Measurements from ENCODE around the gene BOLA1. TPM values are rescaled to one million over a fixed set of nuclear protein-coding genes. Genes with fewer than 3 reads are reported as not detected.
"Not testable (repeated sequence)": the region's sequence is repeated elsewhere in the genome, so short reads cannot be mapped to it uniquely, and the experiment has no call there.

The BOLA1 gene
- total RNA-seq (2014; rRNA removed; shearing (Covaris generic)), result 5.9 and 10.3 TPM in 2 replicates

DNA sequence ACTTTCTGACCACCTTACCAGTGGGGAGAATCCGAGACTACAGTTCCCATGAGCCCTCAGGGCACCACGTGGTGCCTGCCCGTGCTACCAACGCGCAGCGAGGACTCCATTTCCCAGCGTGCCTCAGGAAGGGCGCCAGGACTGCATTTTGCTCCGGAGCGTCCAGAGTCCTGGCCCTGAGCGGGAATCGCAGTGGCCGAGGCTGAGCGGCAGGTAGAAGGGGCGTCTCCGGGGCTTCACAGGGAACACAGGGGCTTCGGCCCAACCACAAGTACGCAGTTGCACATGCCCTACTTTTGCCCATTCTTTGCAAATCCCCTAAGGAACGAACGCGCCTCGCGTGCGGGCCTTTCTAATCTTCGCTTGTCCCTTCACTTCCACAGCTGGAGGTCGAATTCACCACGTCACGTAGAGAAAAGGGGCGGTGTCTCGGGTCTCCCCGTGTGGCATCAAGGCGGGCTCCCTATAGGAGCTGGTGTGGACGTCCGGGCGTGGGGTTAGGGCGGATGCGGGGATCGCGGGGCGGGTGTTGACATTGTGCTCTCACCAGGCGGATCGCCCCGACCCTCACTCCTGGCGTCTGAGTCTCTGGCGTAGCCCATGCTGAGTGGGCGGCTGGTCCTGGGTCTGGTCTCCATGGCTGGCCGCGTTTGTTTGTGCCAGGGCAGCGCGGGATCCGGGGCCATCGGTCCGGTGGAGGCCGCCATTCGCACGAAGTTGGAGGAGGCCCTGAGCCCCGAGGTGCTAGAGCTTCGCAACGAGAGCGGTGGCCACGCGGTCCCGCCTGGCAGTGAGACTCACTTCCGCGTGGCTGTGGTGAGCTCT, at the start of gene BOLA1:
Gene BOLA1, plus strand, starts transcription at position 109 of the 825 bp plus-strand sequence. Its CDS starts 492 bp downstream, at position 601.
- peak; percentile 88 for DNase-seq (ENCODE audit: low read depth)

DNA sequence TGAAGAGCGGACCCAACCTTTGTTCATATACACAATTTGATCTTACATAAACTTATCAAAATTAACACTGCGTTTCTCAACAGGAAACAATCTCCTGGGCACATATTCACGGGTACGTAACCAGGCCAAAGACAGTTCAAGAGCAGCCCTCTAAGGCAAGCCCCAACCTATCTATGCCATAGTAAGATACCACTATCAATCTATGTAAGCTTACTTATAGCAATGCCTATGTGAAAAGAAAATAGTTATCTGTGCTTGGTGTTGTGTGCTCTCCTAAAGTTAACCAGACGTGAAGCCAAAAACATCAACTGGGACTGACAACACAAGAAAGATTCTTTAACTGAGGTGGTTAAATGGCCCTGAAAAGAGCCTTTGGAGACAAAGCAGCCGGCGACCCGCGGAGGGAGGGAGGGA, 49.4 kb upstream of the BOLA1 start:
- DNase-seq (ENCODE audit: low read depth), result peak; percentile 15

DNA sequence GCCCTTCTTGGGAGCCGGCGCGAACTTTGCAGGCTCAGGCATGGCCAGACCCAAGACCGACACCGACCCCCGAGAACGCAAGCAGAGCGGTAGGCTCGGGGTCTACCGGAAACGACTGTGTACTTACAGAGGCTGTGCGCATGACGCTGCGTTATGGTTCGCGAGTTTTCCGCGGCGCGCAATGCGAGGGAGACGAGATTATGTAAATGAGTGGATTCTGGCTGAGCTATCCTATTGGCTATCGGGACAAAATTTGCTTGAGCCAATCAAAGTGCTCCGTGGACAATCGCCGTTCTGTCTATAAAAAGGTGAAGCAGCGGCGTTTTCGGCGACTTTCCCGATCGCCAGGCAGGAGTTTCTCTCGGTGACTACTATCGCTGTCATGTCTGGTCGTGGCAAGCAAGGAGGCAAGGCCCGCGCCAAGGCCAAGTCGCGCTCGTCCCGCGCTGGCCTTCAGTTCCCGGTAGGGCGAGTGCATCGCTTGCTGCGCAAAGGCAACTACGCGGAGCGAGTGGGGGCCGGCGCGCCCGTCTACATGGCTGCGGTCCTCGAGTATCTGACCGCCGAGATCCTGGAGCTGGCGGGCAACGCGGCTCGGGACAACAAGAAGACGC, 48.5 kb upstream of the BOLA1 start:
- DNase-seq (ENCODE audit: low read depth), result not testable (repeated sequence)

DNA sequence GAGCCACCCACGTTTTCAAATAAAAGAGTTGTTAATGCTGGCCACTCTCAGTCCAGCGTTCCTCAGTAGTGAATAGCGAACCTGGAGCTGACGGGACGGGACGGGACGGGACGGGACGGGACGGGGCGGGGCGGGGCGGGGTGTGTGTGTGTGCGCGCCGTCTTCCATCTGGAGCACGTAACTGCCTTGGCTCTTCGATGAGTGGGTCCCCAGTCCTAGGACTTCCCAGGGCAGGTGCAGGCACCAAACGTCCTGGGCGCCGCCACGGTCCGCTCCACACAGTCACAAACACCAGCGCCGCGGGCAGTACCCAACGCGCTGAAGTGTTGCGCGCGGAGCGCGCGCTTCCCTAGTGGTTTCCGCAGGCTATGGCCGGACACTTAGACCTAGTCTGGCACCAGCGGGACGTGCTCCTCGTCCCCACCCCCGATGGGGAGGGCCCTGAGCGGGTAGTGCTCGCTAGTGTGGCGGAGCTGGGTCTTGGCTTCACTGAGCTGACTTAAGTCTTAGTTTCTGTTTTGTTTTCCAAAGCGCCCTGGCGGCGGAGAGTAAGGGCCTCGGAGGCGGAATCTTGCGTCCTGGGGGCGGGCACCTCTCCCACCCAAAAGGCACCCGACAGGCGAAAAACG, 47.7 kb upstream of the BOLA1 start:
- DNase-seq (ENCODE audit: low read depth), result not testable (repeated sequence)

DNA sequence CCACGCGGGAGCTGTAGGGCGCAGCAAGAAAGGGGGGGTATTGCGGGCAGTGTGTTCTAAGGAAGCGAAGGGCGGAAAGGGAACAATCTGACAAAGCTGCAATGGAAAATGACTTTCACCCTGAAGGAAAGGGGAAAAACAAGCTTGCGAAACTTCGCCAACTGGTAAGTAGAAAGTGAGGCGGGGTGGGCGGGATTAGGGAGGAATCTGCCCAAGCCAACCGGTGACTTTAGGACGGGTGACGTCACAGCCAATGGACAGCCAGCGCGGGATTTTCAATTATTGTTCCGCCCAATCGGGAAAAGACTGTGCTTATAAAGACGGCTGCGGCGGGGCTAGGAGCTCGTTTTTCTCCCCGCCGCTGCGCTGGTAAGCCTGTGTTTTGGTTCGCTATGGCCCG, 47.1 kb upstream of the BOLA1 start:
- not testable (repeated sequence) for DNase-seq (ENCODE audit: low read depth)

DNA sequence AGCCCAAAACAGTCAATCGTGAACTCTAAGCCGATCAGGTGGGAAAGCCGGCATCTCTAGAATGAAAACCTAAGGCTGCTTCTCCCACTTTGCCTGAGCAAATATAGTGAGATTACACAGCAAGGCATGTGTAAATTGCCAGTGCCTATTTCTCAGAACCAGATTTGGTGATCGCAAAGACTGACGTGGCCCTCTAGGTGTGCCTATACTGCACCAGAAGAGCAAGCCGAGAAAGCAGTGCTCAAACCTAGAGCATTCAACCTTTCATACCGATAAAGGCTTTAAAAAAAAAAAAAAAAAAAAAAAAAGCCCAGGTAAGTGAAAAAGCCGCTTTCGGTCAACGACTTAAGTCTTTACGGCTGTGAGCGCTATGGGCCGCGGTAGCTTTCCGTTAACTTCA, 39.1 kb upstream of the BOLA1 start:
- DNase-seq (ENCODE audit: low read depth), result not testable (repeated sequence)

DNA sequence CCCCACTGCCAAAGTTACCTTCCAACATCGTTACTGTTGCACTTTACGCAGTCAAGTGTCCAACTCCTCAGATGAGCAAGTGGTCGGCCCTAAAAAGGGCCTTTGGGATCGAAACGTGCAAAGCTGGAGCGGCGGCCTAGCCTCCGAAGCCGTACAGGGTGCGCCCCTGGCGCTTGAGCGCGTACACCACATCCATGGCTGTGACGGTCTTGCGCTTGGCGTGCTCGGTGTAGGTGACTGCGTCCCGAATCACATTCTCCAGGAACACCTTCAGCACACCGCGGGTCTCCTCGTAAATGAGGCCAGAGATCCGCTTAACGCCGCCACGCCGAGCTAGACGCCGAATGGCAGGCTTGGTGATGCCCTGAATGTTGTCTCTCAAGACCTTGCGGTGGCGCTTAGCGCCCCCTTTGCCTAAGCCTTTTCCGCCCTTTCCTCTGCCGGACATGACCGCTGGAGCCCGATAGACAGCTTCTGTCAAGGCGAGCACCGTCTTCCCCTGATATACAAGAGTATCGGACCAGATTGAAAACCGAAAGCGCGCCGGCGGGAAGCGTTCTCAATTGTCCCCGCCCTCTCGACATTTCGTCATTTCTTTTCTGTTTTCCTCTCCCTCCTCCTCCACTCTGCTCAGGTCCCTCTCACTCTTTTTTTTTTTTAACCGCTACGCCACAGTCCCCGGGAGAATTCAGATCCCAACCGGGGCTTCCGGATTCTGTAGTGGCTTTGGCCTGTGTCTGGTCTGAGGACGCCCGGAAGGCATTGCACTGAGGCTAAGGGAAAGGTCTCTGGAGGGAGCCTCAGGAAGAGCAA, 38.5 kb upstream of the BOLA1 start:
- DNase-seq (ENCODE audit: low read depth), result not testable (repeated sequence)

DNA sequence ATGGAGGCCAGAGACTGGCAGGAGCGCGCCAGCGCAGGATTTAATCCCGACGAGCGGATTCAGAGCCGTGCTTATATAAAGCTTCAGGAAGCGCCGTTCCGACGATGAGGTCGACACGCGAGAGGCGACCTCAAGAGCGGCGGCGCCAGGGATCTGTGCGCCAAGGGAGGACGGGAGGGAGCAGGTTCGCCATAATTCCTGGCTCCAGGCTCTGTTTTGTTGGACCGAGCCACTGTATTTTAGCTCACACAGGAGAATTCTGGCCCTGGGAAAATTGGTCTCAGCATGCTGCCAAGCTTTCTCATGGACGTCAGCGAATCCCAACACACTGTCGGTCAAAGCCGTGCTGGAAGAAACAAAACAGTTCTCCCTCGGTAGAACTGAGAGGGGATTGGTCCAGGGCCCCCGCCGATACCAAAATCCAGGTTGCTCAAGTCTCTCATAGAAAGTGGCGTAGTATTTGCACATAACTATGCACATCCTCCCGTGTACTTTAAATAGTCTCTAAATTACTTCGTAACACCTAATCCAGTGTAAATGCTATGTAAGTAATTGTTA, 37.8 kb upstream of the BOLA1 start:
- DNase-seq (ENCODE audit: low read depth), result not testable (repeated sequence)

DNA sequence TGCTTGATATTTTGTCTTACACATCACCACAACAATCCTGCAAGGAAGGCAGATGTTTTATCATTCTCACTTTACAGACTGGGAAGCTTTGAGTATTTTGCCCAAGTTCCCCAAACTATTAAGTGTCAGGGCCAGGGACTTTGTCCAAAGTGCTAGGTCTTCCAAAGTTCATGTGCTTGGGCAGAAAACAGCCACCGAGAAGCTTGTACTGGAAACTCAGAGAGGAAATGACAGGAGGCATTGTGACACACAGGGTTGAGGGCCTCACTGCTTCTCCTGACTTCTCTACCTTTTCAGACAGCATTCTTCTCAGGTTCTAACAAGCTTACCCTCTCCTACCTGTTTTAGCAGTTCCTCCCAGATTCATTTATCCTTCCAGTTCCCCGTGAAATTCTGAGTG, 32.5 kb upstream of the BOLA1 start:
- DNase-seq (ENCODE audit: low read depth), result not testable (repeated sequence)

DNA sequence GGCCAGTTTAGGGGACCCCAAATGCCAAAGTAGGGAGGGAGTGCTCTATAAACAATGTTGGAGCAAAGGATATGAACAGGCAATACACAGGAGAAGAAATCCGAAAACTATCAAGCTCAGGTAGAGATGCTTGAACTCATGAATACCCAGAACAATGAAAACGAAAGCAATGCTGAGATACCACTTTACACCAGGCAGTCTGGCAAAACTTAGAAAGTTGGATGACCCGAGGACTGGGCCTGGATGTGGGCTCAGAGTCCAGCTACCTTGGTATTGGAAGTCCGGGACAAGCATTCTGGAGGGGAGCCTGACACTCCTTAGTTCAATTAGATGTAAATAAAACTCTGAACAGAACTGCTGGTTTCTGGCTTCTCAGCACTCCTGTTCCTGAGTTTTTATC, 26.3 kb upstream of the BOLA1 start:
- DNase-seq (ENCODE audit: low read depth), result not testable (repeated sequence)

DNA sequence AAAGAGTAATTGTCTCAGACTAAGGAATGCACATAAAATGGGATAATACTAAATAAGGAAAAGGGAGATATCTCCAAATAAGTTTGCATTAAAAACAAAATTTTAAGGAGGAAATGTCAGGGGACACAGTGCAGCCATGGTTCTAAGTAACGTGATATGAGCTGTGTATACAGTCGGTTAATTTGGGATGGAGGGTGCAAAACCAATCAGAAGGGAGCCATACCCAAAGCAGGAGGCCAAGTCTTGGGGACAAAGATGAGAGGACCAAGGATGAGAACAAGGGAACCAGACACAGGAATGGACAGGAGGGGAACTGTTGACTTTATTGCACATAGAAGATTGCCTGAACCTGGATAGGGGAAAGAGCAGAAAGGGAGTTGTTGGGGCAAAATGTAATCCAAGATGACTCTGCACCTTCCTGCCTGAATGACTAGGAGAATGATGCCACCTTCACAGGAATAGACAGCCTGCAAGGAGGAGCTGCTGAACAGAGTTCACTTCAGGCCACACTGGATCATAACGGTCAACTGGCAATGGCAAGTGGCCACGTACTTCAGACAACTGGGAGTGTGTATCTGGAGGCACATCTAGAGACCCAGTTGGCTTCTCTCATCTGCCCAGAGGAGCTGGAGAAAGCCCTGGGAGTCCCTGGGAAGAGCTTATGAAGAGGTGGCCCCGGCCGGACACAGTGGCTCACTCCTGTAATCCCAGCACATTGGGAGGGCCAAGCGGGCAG, 22.0 kb upstream of the BOLA1 start:
- DNase-seq (ENCODE audit: low read depth), result no peak

DNA sequence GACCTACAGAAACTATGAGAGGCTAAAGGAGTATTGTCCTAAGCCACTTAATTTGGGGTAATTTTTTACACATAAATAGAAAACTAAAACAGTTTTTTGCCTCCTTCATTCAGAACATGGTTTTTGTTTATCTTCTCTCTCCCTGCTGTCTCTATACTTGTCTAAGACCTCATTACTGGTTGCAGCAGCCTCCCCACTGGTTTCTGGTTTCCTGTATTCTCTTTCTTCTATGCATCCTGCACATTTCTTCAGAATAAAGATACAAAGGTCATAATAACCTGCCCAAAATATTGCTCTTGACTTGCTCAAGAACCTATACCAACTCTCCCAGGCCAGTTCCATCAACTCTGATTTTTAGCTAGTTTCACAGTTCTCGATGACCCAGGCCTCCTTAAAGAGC, 19.8 kb upstream of the BOLA1 start:
- DNase-seq (ENCODE audit: low read depth), result no peak

- DNase-seq (ENCODE audit: low read depth), result no peak
These were observed 17.5 kb upstream of the BOLA1 start for GRCh38 chr1:149881876-149882275.

- DNase-seq (ENCODE audit: low read depth), result no peak
These were observed 15.6 kb upstream of the BOLA1 start for GRCh38 chr1:149883598-149884247.

DNA sequence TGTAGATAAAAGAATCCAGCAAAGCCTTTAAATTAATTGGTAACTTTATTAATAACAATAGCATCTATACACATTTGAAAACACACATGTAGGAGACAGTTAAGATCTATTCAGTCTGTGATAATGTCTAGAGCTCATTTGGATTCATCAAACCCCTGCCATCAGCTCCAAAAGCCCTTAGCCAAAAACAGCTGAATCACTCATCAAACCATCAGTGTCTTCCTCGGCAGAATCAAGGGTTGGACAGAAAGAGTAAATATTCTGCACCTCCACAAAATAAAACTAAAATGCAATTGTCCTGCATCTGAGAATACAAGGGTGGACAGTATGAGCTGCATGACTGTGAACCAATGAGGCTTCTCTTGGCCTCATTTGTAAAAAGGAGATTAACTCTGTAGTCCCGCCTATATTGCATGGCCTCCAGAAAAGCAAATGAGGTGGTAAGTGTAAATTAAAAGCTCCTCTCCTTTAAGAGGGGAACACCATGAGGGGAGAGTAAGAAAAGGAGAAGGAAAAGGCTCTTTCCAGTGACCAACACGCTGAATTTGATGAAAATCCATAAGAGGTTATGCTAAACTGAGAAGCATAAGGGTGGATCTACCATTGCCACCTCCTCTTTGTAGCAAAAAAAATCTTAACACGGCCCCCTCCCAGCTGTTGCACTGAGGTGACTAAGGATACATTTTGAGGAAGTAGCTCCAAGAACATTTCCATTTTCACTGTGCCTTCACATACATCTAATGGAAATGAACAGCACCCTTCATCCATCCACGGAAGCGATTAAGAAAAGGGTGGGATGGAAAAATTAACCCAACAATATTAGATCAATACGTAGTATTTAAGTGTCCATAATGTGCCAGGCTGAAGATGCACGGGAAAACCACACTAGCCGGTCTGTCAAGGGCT, 14.7 kb upstream of the BOLA1 start:
- peak; percentile 72 for DNase-seq (ENCODE audit: low read depth)

DNA sequence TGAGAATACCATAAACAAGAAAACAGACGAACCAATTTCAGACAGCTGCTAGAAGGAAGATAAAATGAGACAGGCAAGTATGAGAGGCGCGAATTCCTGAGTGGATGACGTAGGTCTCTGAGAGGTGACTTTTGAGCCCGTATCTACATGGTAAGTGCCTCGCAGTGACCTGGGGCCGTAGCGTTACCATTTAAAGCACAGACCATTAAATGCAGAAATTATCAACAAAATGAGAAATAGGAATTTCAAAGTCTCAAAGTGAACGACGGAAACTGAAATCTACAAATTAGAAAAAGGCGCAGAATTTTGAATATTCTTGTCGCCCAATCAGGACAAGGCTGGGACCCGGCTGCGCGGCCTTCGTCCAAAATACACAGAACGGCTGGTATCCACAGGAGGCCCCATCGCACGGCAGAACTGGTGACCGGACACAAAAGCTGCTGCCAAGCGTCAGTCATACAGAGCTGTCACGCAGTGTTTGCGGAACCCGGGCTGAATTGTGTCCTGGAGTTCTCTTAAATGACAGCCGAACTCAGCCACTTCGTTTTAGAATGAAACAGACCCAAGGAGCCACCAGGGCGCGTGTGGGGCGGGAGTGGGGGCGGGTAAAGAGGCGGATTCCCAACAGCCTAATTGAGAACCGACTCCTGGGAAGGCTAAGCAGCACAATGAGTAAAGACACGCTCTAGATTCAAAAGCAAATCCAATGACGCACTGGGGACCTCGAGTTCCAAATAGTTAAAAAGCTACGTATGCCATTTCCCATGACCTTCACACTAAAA, 13.8 kb upstream of the BOLA1 start:
- DNase-seq (ENCODE audit: low read depth), result peak; percentile 90

GRCh38 chr1:149886121-149886395, 13.3 kb upstream of the BOLA1 start:
- not testable (repeated sequence) for DNase-seq (ENCODE audit: low read depth)

DNA sequence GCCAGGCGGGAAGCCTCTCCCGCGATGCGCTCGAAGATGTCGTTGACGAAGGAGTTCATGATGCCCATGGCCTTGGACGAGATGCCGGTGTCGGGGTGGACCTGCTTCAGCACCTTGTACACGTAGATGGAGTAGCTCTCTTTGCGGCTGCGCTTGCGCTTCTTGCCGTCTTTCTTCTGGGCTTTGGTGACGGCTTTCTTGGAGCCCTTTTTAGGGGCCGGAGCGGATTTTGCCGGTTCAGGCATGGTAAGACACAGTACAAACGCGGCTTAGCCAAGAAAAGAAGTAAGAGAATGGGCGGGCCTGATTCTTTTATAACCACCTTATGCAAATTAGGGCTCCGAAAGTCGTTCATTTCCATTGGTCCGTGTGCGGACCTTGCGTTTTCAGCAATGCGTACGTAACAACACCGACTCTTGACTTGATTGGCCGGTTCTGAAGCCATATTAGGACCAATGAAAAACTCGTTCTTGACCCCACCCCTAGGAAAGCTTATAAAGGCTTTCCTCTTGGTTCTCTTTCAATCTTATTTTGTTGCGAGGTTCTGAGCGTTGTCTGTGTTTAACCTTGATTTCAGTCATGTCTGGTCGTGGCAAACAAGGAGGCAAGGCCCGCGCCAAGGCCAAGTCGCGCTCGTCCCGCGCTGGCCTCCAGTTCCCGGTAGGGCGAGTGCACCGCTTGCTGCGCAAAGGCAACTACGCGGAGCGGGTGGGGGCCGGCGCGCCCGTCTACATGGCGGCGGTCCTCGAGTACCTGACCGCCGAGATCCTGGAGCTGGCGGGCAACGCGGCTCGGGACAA, 12.8 kb upstream of the BOLA1 start:
- DNase-seq (ENCODE audit: low read depth), result peak; percentile 99

All from M059J (cell line).